ENCODE data around the gene ANXA11. TPM values are rescaled to one million over a fixed set of nuclear protein-coding genes. Genes with fewer than 3 reads are reported as not detected.

The ANXA11 gene
- total and polyA plus RNA-seq, 9 of the 15 experiments (the other 6 are each of a cell fraction or from before 2014, with no cell fraction given) = 43.6 to 212 (median 109) TPM

DNA sequence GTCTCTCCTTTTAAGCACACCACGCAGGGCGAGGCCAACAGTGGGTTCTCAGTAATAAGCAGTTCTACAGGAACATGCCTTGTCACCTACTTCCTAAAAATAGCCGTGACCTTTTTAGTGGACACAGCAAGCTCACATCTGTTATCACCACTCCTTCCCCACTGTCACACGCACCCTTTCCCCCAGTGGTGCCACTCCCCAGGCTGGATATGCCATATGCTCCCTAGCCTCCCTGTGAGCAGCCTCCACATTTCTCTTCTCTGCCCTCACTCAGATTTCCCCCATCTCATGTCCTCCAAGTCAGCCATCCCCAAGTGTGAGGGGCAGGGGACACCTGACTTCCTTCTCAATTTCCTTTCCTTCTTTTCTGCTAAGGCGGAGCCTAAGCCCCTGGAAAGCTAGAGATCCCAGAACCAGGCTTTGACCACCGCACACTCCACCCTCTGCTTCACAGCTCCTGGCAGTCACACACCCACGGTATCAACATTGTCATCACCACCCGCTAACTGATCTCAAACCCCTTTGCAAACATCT lies 3.7 kb downstream of the ANXA11 start (continued):
- TF ChIP-seq, protein P1, sequence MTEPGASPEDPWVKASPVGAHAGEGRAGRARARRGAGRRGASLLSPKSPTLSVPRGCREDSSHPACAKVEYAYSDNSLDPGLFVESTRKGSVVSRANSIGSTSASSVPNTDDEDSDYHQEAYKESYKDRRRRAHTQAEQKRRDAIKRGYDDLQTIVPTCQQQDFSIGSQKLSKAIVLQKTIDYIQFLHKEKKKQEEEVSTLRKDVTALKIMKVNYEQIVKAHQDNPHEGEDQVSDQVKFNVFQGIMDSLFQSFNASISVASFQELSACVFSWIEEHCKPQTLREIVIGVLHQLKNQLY (CRISPR knock-in tag; conservative IDR thresholded peaks at IDR 0.05) = no peak
- no peak for TF ChIP-seq FOXJ3 (CRISPR knock-in tag; IDR thresholded peaks at IDR 0.05)
- no peak for TF ChIP-seq BMI1 (IDR thresholded peaks at IDR 0.05; ENCODE audit: low read length)
- TF ChIP-seq PURB (CRISPR knock-in tag; IDR thresholded peaks at IDR 0.05; ENCODE audit: low read depth) = no peak
- TF ChIP-seq, protein P2, sequence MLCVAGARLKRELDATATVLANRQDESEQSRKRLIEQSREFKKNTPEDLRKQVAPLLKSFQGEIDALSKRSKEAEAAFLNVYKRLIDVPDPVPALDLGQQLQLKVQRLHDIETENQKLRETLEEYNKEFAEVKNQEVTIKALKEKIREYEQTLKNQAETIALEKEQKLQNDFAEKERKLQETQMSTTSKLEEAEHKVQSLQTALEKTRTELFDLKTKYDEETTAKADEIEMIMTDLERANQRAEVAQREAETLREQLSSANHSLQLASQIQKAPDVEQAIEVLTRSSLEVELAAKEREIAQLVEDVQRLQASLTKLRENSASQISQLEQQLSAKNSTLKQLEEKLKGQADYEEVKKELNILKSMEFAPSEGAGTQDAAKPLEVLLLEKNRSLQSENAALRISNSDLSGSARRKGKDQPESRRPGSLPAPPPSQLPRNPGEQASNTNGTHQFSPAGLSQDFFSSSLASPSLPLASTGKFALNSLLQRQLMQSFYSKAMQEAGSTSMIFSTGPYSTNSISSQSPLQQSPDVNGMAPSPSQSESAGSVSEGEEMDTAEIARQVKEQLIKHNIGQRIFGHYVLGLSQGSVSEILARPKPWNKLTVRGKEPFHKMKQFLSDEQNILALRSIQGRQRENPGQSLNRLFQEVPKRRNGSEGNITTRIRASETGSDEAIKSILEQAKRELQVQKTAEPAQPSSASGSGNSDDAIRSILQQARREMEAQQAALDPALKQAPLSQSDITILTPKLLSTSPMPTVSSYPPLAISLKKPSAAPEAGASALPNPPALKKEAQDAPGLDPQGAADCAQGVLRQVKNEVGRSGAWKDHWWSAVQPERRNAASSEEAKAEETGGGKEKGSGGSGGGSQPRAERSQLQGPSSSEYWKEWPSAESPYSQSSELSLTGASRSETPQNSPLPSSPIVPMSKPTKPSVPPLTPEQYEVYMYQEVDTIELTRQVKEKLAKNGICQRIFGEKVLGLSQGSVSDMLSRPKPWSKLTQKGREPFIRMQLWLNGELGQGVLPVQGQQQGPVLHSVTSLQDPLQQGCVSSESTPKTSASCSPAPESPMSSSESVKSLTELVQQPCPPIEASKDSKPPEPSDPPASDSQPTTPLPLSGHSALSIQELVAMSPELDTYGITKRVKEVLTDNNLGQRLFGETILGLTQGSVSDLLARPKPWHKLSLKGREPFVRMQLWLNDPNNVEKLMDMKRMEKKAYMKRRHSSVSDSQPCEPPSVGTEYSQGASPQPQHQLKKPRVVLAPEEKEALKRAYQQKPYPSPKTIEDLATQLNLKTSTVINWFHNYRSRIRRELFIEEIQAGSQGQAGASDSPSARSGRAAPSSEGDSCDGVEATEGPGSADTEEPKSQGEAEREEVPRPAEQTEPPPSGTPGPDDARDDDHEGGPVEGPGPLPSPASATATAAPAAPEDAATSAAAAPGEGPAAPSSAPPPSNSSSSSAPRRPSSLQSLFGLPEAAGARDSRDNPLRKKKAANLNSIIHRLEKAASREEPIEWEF (CRISPR knock-in tag; IDR thresholded peaks at IDR 0.05) = no peak
- TF ChIP-seq, protein P3, sequence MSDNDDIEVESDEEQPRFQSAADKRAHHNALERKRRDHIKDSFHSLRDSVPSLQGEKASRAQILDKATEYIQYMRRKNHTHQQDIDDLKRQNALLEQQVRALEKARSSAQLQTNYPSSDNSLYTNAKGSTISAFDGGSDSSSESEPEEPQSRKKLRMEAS (CRISPR knock-in tag; IDR thresholded peaks at IDR 0.05) = 0 out of 2 replicates have a peak, but pooled peaks have one; percentile 25
- no peak for TF ChIP-seq HNRNPK (IDR thresholded peaks at IDR 0.05; ENCODE audit: low read depth, low read length, poor library complexity, severe bottlenecking)
- TF ChIP-seq POLR2AphosphoS5 (IDR thresholded peaks at IDR 0.05; ENCODE audit: control insufficient read depth, insufficient read depth, low read depth, low read length) = no peak
- TF ChIP-seq ESRRB (CRISPR knock-in tag; IDR thresholded peaks at IDR 0.05; ENCODE audit: borderline replicate concordance) = no peak
- no peak for TF ChIP-seq SRSF9 (IDR thresholded peaks at IDR 0.05; ENCODE audit: borderline replicate concordance, low read depth, low read length)
- no peak for TF ChIP-seq PHB2 (IDR thresholded peaks at IDR 0.05; ENCODE audit: low read depth)
- no peak for TF ChIP-seq NR3C1 (CRISPR knock-in tag; IDR thresholded peaks at IDR 0.05)
- TF ChIP-seq NR2C2 (CRISPR knock-in tag; IDR thresholded peaks at IDR 0.05) = 0 out of 2 replicates have a peak, but pooled peaks have one; percentile 38
- peak; percentile 65; the same call in 1 of the 2 replicates for TF ChIP-seq NR2C2 (tag; IDR thresholded peaks at IDR 0.05)
- no peak for TF ChIP-seq NR2F6 (CRISPR knock-in tag; IDR thresholded peaks at IDR 0.05)
- TF ChIP-seq ZNF76 (CRISPR knock-in tag; IDR thresholded peaks at IDR 0.05; ENCODE audit: borderline replicate concordance) = no peak
- TF ChIP-seq ZNF24 (IDR thresholded peaks at IDR 0.05) = no peak
- TF ChIP-seq ZNF75A (CRISPR knock-in tag; IDR thresholded peaks at IDR 0.05) = no peak
- TF ChIP-seq ZNF316 (IDR thresholded peaks at IDR 0.05) = peak; percentile 48; the same call in 1 of the 2 replicates
- no peak for TF ChIP-seq RBM15 (IDR thresholded peaks at IDR 0.05; ENCODE audit: insufficient read depth, low read length)
- TF ChIP-seq, protein P4, sequence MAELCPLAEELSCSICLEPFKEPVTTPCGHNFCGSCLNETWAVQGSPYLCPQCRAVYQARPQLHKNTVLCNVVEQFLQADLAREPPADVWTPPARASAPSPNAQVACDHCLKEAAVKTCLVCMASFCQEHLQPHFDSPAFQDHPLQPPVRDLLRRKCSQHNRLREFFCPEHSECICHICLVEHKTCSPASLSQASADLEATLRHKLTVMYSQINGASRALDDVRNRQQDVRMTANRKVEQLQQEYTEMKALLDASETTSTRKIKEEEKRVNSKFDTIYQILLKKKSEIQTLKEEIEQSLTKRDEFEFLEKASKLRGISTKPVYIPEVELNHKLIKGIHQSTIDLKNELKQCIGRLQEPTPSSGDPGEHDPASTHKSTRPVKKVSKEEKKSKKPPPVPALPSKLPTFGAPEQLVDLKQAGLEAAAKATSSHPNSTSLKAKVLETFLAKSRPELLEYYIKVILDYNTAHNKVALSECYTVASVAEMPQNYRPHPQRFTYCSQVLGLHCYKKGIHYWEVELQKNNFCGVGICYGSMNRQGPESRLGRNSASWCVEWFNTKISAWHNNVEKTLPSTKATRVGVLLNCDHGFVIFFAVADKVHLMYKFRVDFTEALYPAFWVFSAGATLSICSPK (IDR thresholded peaks at IDR 0.05; ENCODE audit: borderline replicate concordance) = no peak
- peak; percentile 30; the same call in 1 of the 2 replicates for TF ChIP-seq MYNN (IDR thresholded peaks at IDR 0.05)
- TF ChIP-seq MYNN (CRISPR knock-in tag; IDR thresholded peaks at IDR 0.05) = no peak

Measured in K562 (cell line).